Adrenal gland (tissue), 12 donors: Measurements from ENCODE around the gene ASCL4. TPM values are rescaled to one million over a fixed set of nuclear protein-coding genes. Genes with fewer than 3 reads are reported as not detected.

Source experiments
- DNase-seq, 7 donors: peaks; one replicate each; pipeline ENCODE4 v3.0.0-alpha.2; 2019 to 2020
- H3K27ac ChIP-seq, 5 donors: fragments of 200-600 bp; sonication (generic) in 4 of 5; 1 replicate in 3 of 5; 2 replicates in 2 of 5; pipeline versions ENCODE4 v1.5.1 to v1.8.0; 2016 to 2020; ENCODE audit warnings: mild to moderate bottlenecking in 1 of 5
- H3K27me3 ChIP-seq: fragments of 200-600 bp; 2 replicates; pipeline ENCODE4 v1.8.0; 2021
- H3K36me3 ChIP-seq, 2 donors: fragments of 200-600 bp; replicated peaks in 1 of 2; 1 replicate in 1 of 2; 2 replicates in 1 of 2; pipeline versions ENCODE4 v1.5.1 to v1.8.0; 2018 to 2022
- H3K4me1 ChIP-seq, 2 donors: fragments of 200-600 bp; replicated peaks in 1 of 2; 1 replicate in 1 of 2; 2 replicates in 1 of 2; pipeline versions ENCODE4 v1.5.1 to v1.8.0; 2018 to 2021
- H3K4me3 ChIP-seq, 4 donors: fragments of 200-600 bp; sonication (generic) in 3 of 4; one replicate each; pipeline ENCODE4 v1.5.1; 2016 to 2018
- H3K9me3 ChIP-seq, 3 donors: fragments of 200-600 bp; sonication (generic) in 1 of 3; replicated peaks in 1 of 3; 1 replicate in 2 of 3; 2 replicates in 1 of 3; pipeline versions ENCODE4 v1.5.1 to v1.8.0; 2016 to 2021
- POLR2A ChIP-seq, 2 donors: fragments of 450-650 bp; IDR thresholded peaks; one replicate each; pipeline ENCODE4 v1.6.1; 2017; ENCODE audit warnings: antibody characterized with exemption in 2 of 2, mild to moderate bottlenecking in 2 of 2, moderate library complexity in 1 of 2
- WGBS, 4 donors: extraction: QIAGEN DNeasy Blood & Tissue Kit in 2 of 4; methylation state at CpG; one replicate each; pipeline versions ENCODE4 v1.1.5 to v1.1.7; 2013 to 2017; 5-methylcytosine and 5-hydroxymethylcytosine counted together
- intact Hi-C, 2 donors: fragments of 100-400 bp; cut with DNase I; formaldehyde crosslinking; loops; one replicate each; pipeline versions ENCODE4 v1.14.1 to v1.15.0; 2022 to 2023
- polyA plus RNA-seq, 3 donors: library from polyadenylated mRNA; stranded (reverse); fragments of 200-250 nt in 2 of 3; fragments of 350-450 nt in 1 of 3; fragmentation: Illumina TruSeq in 1 of 3; extraction: RNeasy Lipid Tissue Mini Kit (QIAGEN cat#74804) in 1 of 3; gene quantifications; one replicate each; pipeline ENCODE4 v1.2.3, GENCODE V29; 2013 to 2014
- total RNA-seq, 9 donors: library from RNA; depleted of rRNA in 4 of 9; stranded (reverse); fragments of >200 nt in 4 of 9; fragments of 120-200 nt in 1 of 9; fragmentation: NEBNext Ultra II Directional in 1 of 9; extraction: Animal tissue kit (Norgen Biotek cat#: 25700) in 1 of 9; gene quantifications; one replicate each; pipeline versions ENCODE4 v1.1.0 to v1.2.4, GENCODE V29; 2013 to 2023
- TF ChIP-seq, protein P1 (sequence below), 6 experiments: fragments of 450-650 bp in 4 of 6; fragments of 200-600 bp in 2 of 6; sonication (generic) in 1 of 6; IDR thresholded peaks; 1 replicate in 5 of 6; 2 replicates in 1 of 6; pipeline versions ENCODE4 v1.5.1 to v1.8.0; 2016 to 2021; ENCODE audit warnings: antibody characterized with exemption in 6 of 6, mild to moderate bottlenecking in 2 of 6, moderate library complexity in 1 of 6
- donor health status: healthy with polysubstance abuse.
- donor health status: Bipolar disorder and iron deficiency.
- donor health status: DM: yes; HTN: yes; CAD: no.
- donor health status: DM: no; HTN: no; CAD: no.
- donor health status: DM: no; HTN: no; CAD: no.
- donor health status: DM: yes; HTN: yes; CAD: no.

Gene ASCL4
- total and polyA plus RNA-seq, 12 donors, result 0.07 TPM; not detected in 11

GRCh38 chr12:107765316-107765715 is 9.2 kb upstream of the ASCL4 start:
- peaks cover 4 to 5% of the 10 kb centered on the region in 2 donors for H3K4me1 ChIP-seq
- TF ChIP-seq, protein P1, sequence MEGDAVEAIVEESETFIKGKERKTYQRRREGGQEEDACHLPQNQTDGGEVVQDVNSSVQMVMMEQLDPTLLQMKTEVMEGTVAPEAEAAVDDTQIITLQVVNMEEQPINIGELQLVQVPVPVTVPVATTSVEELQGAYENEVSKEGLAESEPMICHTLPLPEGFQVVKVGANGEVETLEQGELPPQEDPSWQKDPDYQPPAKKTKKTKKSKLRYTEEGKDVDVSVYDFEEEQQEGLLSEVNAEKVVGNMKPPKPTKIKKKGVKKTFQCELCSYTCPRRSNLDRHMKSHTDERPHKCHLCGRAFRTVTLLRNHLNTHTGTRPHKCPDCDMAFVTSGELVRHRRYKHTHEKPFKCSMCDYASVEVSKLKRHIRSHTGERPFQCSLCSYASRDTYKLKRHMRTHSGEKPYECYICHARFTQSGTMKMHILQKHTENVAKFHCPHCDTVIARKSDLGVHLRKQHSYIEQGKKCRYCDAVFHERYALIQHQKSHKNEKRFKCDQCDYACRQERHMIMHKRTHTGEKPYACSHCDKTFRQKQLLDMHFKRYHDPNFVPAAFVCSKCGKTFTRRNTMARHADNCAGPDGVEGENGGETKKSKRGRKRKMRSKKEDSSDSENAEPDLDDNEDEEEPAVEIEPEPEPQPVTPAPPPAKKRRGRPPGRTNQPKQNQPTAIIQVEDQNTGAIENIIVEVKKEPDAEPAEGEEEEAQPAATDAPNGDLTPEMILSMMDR (IDR thresholded peaks at IDR 0.05), result no peak
- TF ChIP-seq POLR2A (IDR thresholded peaks at IDR 0.05), result no peak
- H3K4me3 ChIP-seq, result no peak overlapping the region
- 60 to 80% (median 63%) methylated on average over 1 of the region's 1 CpG for WGBS, 4 donors
- H3K36me3 ChIP-seq, result no peaks in the 10 kb centered on the region
- H3K27ac ChIP-seq, result no peak overlapping the region
- no peaks in the 10 kb centered on the region for H3K27me3 ChIP-seq
- intact Hi-C loops, result loop anchor here (10.0 kb wide), 2 partner anchors 71 to 119 kb away; no protein-coding TSS in a partner anchor
- no peak for DNase-seq
- no peaks in the 10 kb centered on the region for H3K9me3 ChIP-seq

GRCh38 chr12:107767466-107767865 is 7.0 kb upstream of the ASCL4 start:
- Histone ChIP-seq H3K27ac (no peak overlapping the region), H3K9me3 (no peaks in the 10 kb centered on the region), H3K4me1 (no peaks in the 10 kb centered on the region), H3K36me3 (no peaks in the 10 kb centered on the region), H3K27me3 (peaks cover 7% of the 10 kb centered on the region), H3K4me3 (no peak overlapping the region)
- WGBS, 4 donors, result 77 to 89% (median 84%) methylated on average over 4 to 5 of the region's 5 CpGs
- no peak for DNase-seq
- intact Hi-C loops, result loop anchor here (10.0 kb wide), 2 partner anchors 73 to 117 kb away; no protein-coding TSS in a partner anchor
- TF ChIP-seq, protein P1 (IDR thresholded peaks at IDR 0.05), result no peak
- TF ChIP-seq POLR2A (IDR thresholded peaks at IDR 0.05), result no peak

DNA sequence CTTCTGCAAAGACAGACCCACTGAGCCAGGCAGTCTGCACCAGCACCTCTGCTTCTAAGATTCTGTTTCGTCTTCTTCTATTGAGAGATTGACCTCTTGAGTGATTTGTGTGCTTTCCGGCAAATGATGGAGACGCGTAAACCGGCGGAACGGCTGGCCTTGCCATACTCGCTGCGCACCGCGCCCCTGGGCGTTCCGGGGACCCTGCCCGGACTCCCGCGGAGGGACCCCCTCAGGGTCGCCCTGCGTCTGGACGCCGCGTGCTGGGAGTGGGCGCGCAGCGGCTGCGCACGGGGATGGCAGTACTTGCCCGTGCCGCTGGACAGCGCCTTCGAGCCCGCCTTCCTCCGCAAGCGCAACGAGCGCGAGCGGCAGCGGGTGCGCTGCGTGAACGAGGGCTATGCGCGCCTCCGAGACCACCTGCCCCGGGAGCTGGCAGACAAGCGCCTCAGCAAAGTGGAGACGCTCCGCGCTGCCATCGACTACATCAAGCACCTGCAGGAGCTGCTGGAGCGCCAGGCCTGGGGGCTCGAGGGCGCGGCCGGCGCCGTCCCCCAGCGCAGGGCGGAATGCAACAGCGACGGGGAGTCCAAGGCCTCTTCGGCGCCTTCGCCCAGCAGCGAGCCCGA is 703 bp downstream of the ASCL4 start:
- intact Hi-C loops, result no loop called here
- TF ChIP-seq, protein P1 (IDR thresholded peaks at IDR 0.05), result no peak
- TF ChIP-seq POLR2A (IDR thresholded peaks at IDR 0.05), result no peak
- Histone ChIP-seq H3K27ac (no peak overlapping the region), H3K4me1 (no peaks in the 10 kb centered on the region), H3K9me3 (no peaks in the 10 kb centered on the region), H3K36me3 (no peaks in the 10 kb centered on the region), H3K4me3 (peak overlapping the region in 1 of 4 donors; percentile 34), H3K27me3 (peaks cover 37% of the 10 kb centered on the region)
- DNase-seq, result no peak
- WGBS, 4 donors, result 1 to 6% (median 4%) methylated on average over 6 to 66 of the region's 66 CpGs

DNA sequence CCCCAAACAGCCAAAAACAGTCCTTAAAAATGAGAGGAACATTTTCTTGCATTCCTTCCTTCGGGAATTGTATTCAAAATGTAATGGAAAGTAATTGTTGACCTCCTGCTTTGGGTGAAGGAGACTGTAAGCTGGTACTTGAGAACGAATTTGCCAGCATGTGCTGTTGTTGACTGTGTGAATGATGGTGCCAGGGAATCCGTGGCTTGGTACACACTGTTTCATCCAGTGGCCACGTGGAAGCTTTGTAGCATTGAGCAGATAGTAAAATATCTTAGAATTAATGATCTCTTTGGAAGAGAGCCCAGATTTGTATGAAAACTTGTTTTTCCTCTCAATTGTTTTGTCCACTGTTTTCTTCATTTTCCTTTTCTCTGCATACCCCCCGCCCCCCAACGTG is 1.7 kb downstream of the ASCL4 start:
- H3K4me1 ChIP-seq, result no peaks in the 10 kb centered on the region
- no peaks in the 10 kb centered on the region for H3K9me3 ChIP-seq
- no peaks in the 10 kb centered on the region for H3K36me3 ChIP-seq
- no peak overlapping the region for H3K4me3 ChIP-seq
- intact Hi-C loops, result no loop called here
- DNase-seq, result no peak
- H3K27me3 ChIP-seq, result peaks cover 37% of the 10 kb centered on the region
- TF ChIP-seq, protein P1 (IDR thresholded peaks at IDR 0.05), result no peak
- TF ChIP-seq POLR2A (IDR thresholded peaks at IDR 0.05), result no peak
- H3K27ac ChIP-seq, result no peak overlapping the region
- WGBS, 4 donors, result 33 to 44% (median 33%) methylated on average over 6 of the region's 6 CpGs
